HG03439 (cell line): ENCODE data around the gene CPNE9.
"Not testable (repeated sequence)": the region's sequence is repeated elsewhere in the genome, so short reads cannot be mapped to it uniquely, and the experiment has no call there.

Experiments
- ATAC-seq: cut with Tn5 transposase; IDR thresholded peaks from one replicate; pipeline ENCODE4 v1.9.1; 2021; ENCODE audit warnings: mild to moderate bottlenecking, moderate library complexity; ENCODE audit not compliant: unreplicated experiment

CPNE9 gene

GRCh38 chr3:9771007-9771406, 67.4 kb downstream of the CPNE9 start:
- ATAC-seq = not testable (repeated sequence)

GRCh38 chr3:9776896-9777693, 73.5 kb downstream of the CPNE9 start:
- ATAC-seq = no peak

GRCh38 chr3:9777694-9778021, 74.0 kb downstream of the CPNE9 start:
- no peak for ATAC-seq

- ATAC-seq = no peak
Measured at GRCh38 chr3:9778143-9779074, 74.8 kb downstream of the CPNE9 start.

GRCh38 chr3:9779075-9779593, 75.5 kb downstream of the CPNE9 start:
- ATAC-seq = no peak
